ENCODE results near the gene TEAD1.
A peak's percentile ranks its signal among the peaks of the same experiment; 100 is the strongest.

Gene TEAD1

DNA sequence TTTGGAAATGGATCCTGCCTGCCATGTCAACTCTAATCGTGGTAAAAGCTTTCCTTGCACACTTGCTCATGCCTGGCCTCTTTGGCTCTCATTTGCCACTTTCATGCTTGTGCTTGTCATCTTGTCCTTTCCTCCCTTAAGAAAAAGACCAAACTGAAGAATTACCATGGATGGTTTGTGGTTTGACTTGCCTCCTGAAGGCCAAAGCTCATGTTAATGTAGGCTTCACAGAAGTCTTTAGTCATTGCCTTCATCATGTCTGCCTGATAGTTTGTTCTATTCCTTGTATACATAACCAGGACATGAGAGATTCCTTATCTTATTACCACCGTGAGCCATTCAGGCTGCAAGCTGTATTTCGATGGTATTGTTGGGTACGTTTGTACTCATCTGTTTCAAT is 17.3 kb downstream of the TEAD1 start:
- Histone ChIP-seq H3K27ac (replicated peaks; ENCODE audit: low read length) (no peak overlapping the region), H3K9ac (ENCODE audit: low read depth, low read length, poor library complexity) (no peak overlapping the region), H3K14ac (ENCODE audit: low read length) (no peak overlapping the region), H3K79me1 (ENCODE audit: low read depth, low read length) (no peaks in the 10 kb centered on the region), H2BK5ac (ENCODE audit: low read length) (no peak overlapping the region), H3K4me2 (ENCODE audit: insufficient read depth, low read length, poor library complexity, severe bottlenecking) (no peak overlapping the region), H3K27me3 (ENCODE audit: control insufficient read depth in 3 of 3, insufficient read depth in 3 of 3, low read depth in 1 of 3, low read length in 3 of 3) (no peaks in the 10 kb centered on the region), H3K23ac (ENCODE audit: low read depth, low read length, poor library complexity) (no peak overlapping the region), H3K4ac (ENCODE audit: low read length) (no peak overlapping the region), H3K4me3 (ENCODE audit: low read length in 2 of 2) (no peak overlapping the region), H2BK120ac (ENCODE audit: low read depth, low read length) (no peak overlapping the region), H3K36me3 (replicated peaks in 1 of 2; ENCODE audit: control insufficient read depth in 2 of 2, insufficient read depth in 2 of 2, low read length in 2 of 2) (peaks cover 0 to 9% of the 10 kb centered on the region in 2 donors), H4K8ac (ENCODE audit: low read depth, low read length) (no peak overlapping the region), H2BK12ac (ENCODE audit: low read length) (no peak overlapping the region), H2BK15ac (ENCODE audit: low read length) (no peak overlapping the region), H2AFZ (ENCODE audit: low read length) (no peak overlapping the region), H4K91ac (ENCODE audit: low read depth, low read length, poor library complexity) (no peak overlapping the region), H2AK5ac (ENCODE audit: low read depth, low read length) (no peak overlapping the region), H3K4me1 (ENCODE audit: control insufficient read depth in 2 of 2, insufficient read depth in 1 of 2, low read depth in 1 of 2, low read length in 2 of 2) (peaks cover 41 to 55% of the 10 kb centered on the region in 2 donors), H3K9me3 (replicated peaks in 1 of 2; ENCODE audit: control insufficient read depth in 2 of 2, insufficient read depth in 1 of 2, low read depth in 1 of 2, low read length in 2 of 2) (no peaks in the 10 kb centered on the region), H3K18ac (ENCODE audit: low read length) (no peak overlapping the region)
- no CpG with 5 or more reads among the region's 4 CpGs for WGBS, 2 donors (ENCODE audit: extremely low coverage in 2 of 2, insufficient read length in 2 of 2, insufficient replicate concordance in 1 of 2)
- no peak for DNase-seq (ENCODE audit: low spot score)

- no peak for DNase-seq (ENCODE audit: low spot score)
- Histone ChIP-seq H4K91ac (ENCODE audit: low read depth, low read length, poor library complexity) (no peak overlapping the region), H3K18ac (ENCODE audit: low read length) (no peak overlapping the region), H3K23ac (ENCODE audit: low read depth, low read length, poor library complexity) (no peak overlapping the region), H3K9ac (ENCODE audit: low read depth, low read length, poor library complexity) (no peak overlapping the region), H3K4me3 (ENCODE audit: low read length in 2 of 2) (peak overlapping the region in 1 of 2 donors; percentile 29), H3K14ac (ENCODE audit: low read length) (no peak overlapping the region), H3K27ac (replicated peaks; ENCODE audit: low read length) (no peak overlapping the region), H3K4me1 (ENCODE audit: control insufficient read depth in 2 of 2, insufficient read depth in 1 of 2, low read depth in 1 of 2, low read length in 2 of 2) (peaks cover 36 to 55% of the 10 kb centered on the region in 2 donors), H3K27me3 (ENCODE audit: control insufficient read depth in 3 of 3, insufficient read depth in 3 of 3, low read depth in 1 of 3, low read length in 3 of 3) (no peaks in the 10 kb centered on the region), H3K79me1 (ENCODE audit: low read depth, low read length) (no peaks in the 10 kb centered on the region), H2BK15ac (ENCODE audit: low read length) (no peak overlapping the region), H3K36me3 (replicated peaks in 1 of 2; ENCODE audit: control insufficient read depth in 2 of 2, insufficient read depth in 2 of 2, low read length in 2 of 2) (peaks cover 0 to 9% of the 10 kb centered on the region in 2 donors), H2BK120ac (ENCODE audit: low read depth, low read length) (no peak overlapping the region), H2BK5ac (ENCODE audit: low read length) (no peak overlapping the region), H2BK12ac (ENCODE audit: low read length) (no peak overlapping the region), H3K4me2 (ENCODE audit: insufficient read depth, low read length, poor library complexity, severe bottlenecking) (no peak overlapping the region), H4K8ac (ENCODE audit: low read depth, low read length) (no peak overlapping the region), H2AK5ac (ENCODE audit: low read depth, low read length) (no peak overlapping the region), H2AFZ (ENCODE audit: low read length) (peak overlapping the region; percentile 59), H3K4ac (ENCODE audit: low read length) (no peak overlapping the region), H3K9me3 (replicated peaks in 1 of 2; ENCODE audit: control insufficient read depth in 2 of 2, insufficient read depth in 1 of 2, low read depth in 1 of 2, low read length in 2 of 2) (no peaks in the 10 kb centered on the region)
- WGBS, 2 donors (ENCODE audit: extremely low coverage in 2 of 2, insufficient read length in 2 of 2, insufficient replicate concordance in 1 of 2) = no CpG with 5 or more reads among the region's 14 CpGs
These were observed 18.2 kb downstream of the TEAD1 start for GRCh38 chr11:12692229-12693075.

GRCh38 chr11:12693094-12693478 is 18.9 kb downstream of the TEAD1 start:
- H3K79me1 ChIP-seq (ENCODE audit: low read depth, low read length) = no peaks in the 10 kb centered on the region
- H2BK15ac ChIP-seq (ENCODE audit: low read length) = no peak overlapping the region
- no peak overlapping the region for H2BK120ac ChIP-seq (ENCODE audit: low read depth, low read length)
- no peak overlapping the region for H4K8ac ChIP-seq (ENCODE audit: low read depth, low read length)
- H3K4me3 ChIP-seq (ENCODE audit: low read length in 2 of 2) = peak overlapping the region in 1 of 2 donors; percentile 4
- no peak overlapping the region for H3K9ac ChIP-seq (ENCODE audit: low read depth, low read length, poor library complexity)
- H2BK12ac ChIP-seq (ENCODE audit: low read length) = no peak overlapping the region
- H3K27ac ChIP-seq (replicated peaks; ENCODE audit: low read length) = no peak overlapping the region
- H2AK5ac ChIP-seq (ENCODE audit: low read depth, low read length) = no peak overlapping the region
- no peak for DNase-seq (ENCODE audit: low spot score)
- no peak overlapping the region for H2BK5ac ChIP-seq (ENCODE audit: low read length)
- no peaks in the 10 kb centered on the region for H3K27me3 ChIP-seq (ENCODE audit: control insufficient read depth in 3 of 3, insufficient read depth in 3 of 3, low read depth in 1 of 3, low read length in 3 of 3)
- H3K18ac ChIP-seq (ENCODE audit: low read length) = no peak overlapping the region
- H3K14ac ChIP-seq (ENCODE audit: low read length) = no peak overlapping the region
- H4K91ac ChIP-seq (ENCODE audit: low read depth, low read length, poor library complexity) = no peak overlapping the region
- H2AFZ ChIP-seq (ENCODE audit: low read length) = peak overlapping the region; percentile 59
- no peaks in the 10 kb centered on the region for H3K9me3 ChIP-seq (replicated peaks in 1 of 2; ENCODE audit: control insufficient read depth in 2 of 2, insufficient read depth in 1 of 2, low read depth in 1 of 2, low read length in 2 of 2)
- peaks cover 33 to 56% of the 10 kb centered on the region in 2 donors for H3K4me1 ChIP-seq (ENCODE audit: control insufficient read depth in 2 of 2, insufficient read depth in 1 of 2, low read depth in 1 of 2, low read length in 2 of 2)
- no peak overlapping the region for H3K23ac ChIP-seq (ENCODE audit: low read depth, low read length, poor library complexity)
- H3K4me2 ChIP-seq (ENCODE audit: insufficient read depth, low read length, poor library complexity, severe bottlenecking) = no peak overlapping the region
- WGBS, 2 donors (ENCODE audit: extremely low coverage in 2 of 2, insufficient read length in 2 of 2, insufficient replicate concordance in 1 of 2) = no CpG with 5 or more reads among the region's 5 CpGs
- H3K36me3 ChIP-seq (replicated peaks in 1 of 2; ENCODE audit: control insufficient read depth in 2 of 2, insufficient read depth in 2 of 2, low read length in 2 of 2) = peaks cover 0 to 9% of the 10 kb centered on the region in 2 donors
- H3K4ac ChIP-seq (ENCODE audit: low read length) = no peak overlapping the region

DNA sequence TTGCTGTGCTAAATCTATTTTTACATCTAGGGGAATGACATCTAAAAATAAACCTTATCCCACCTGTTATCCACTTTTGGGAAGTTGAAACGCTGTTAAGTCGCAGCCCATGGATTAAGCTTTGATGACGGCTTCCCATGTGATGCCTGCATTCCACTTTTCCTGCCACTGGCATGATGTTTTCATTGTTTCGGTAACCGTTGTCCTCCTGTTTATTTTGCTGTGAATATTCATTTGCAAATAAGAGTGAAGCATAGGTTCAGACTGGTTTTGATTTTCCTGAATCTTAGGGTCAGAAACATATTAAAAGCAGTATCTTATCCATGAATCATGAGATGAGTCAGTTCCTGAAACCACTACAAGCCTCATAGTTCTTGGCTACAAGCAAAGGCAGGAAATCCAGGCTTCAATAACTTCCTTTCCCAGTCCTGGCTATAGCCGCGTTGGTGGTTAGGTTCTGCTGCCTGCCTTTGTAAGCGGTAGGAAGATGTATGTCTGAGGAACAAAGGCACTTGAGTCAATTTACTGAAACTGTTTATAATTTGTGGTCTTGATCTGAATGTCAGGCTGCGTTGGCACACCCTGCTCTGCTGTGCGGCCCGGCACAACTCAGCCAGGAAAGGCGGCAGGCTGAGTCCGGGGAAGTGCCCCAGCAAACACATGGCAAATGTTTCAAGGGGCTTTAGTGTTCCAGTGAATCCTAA is 19.4 kb downstream of the TEAD1 start:
- Histone ChIP-seq H2AFZ (ENCODE audit: low read length) (peak overlapping the region; percentile 34), H3K4me2 (ENCODE audit: insufficient read depth, low read length, poor library complexity, severe bottlenecking) (no peak overlapping the region), H4K8ac (ENCODE audit: low read depth, low read length) (no peak overlapping the region), H2BK120ac (ENCODE audit: low read depth, low read length) (no peak overlapping the region), H2BK5ac (ENCODE audit: low read length) (no peak overlapping the region), H3K79me1 (ENCODE audit: low read depth, low read length) (no peaks in the 10 kb centered on the region), H3K9me3 (replicated peaks in 1 of 2; ENCODE audit: control insufficient read depth in 2 of 2, insufficient read depth in 1 of 2, low read depth in 1 of 2, low read length in 2 of 2) (no peaks in the 10 kb centered on the region), H2AK5ac (ENCODE audit: low read depth, low read length) (no peak overlapping the region), H3K4ac (ENCODE audit: low read length) (no peak overlapping the region), H3K27me3 (ENCODE audit: control insufficient read depth in 3 of 3, insufficient read depth in 3 of 3, low read depth in 1 of 3, low read length in 3 of 3) (no peaks in the 10 kb centered on the region), H3K9ac (ENCODE audit: low read depth, low read length, poor library complexity) (no peak overlapping the region), H2BK15ac (ENCODE audit: low read length) (no peak overlapping the region), H3K14ac (ENCODE audit: low read length) (no peak overlapping the region), H3K4me3 (ENCODE audit: low read length in 2 of 2) (peak overlapping the region in 1 of 2 donors; percentile 26), H3K18ac (ENCODE audit: low read length) (no peak overlapping the region), H3K4me1 (ENCODE audit: control insufficient read depth in 2 of 2, insufficient read depth in 1 of 2, low read depth in 1 of 2, low read length in 2 of 2) (peaks cover 35 to 54% of the 10 kb centered on the region in 2 donors), H2BK12ac (ENCODE audit: low read length) (no peak overlapping the region), H3K27ac (replicated peaks; ENCODE audit: low read length) (no peak overlapping the region), H3K23ac (ENCODE audit: low read depth, low read length, poor library complexity) (no peak overlapping the region), H3K36me3 (replicated peaks in 1 of 2; ENCODE audit: control insufficient read depth in 2 of 2, insufficient read depth in 2 of 2, low read length in 2 of 2) (peaks cover 0 to 9% of the 10 kb centered on the region in 2 donors), H4K91ac (ENCODE audit: low read depth, low read length, poor library complexity) (no peak overlapping the region)
- WGBS, 2 donors (ENCODE audit: extremely low coverage in 2 of 2, insufficient read length in 2 of 2, insufficient replicate concordance in 1 of 2) = no CpG with 5 or more reads among the region's 13 CpGs
- DNase-seq (ENCODE audit: low spot score) = no peak

All from neuronal stem cell (in vitro differentiated cells).